AG20443 (cell line): Measurements from ENCODE around the gene LSAMP.
"Not testable (repeated sequence)": the region's sequence is repeated elsewhere in the genome, so short reads cannot be mapped to it uniquely, and the experiment has no call there.

ENCODE experiments used
- DNase-seq: peaks from one replicate; pipeline ENCODE4 v3.0.0; 2012; ENCODE audit warnings: low spot score, mixed read lengths

Gene LSAMP

DNA sequence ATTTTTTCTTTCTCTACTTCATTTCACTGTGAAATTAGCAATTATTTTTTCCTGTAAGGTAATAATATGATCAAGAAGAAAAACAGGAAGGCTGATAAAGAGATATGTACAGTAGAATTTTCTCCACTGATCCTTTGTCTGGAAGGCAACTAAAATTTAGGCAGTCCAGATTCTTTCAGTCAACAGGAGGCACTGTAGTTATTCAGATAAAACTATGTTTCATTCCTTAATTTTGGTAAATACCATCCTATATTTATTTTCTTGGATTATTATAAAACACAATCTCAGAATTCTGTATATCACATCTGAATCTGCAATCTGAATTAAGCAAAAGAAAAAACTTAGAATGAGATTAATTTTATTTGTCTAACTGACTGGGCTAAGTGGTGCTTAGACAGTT, 343.2 kb downstream of the LSAMP start:
- no peak for DNase-seq

- DNase-seq = no peak
Measured at GRCh38 chr3:116097226-116097625, 348.1 kb downstream of the LSAMP start.

DNA sequence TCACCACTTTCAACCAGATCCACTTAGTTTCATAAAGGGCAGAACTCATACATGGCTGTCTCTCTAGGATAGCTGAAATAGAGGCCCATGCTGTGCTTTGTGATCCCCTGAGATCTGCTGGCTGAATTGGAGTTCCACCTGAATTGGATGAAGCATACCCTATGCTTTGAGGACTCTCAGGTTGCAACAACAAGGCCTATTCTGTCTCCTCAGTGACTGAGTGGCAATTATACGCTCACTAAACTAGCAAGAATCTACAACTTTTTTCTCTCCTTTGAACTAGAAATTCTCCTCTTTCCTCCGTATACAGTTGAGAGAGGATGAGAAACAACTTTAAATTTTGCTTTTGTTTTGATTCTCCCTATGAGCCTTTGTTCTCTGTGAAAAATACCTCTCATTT, 348.7 kb downstream of the LSAMP start:
- DNase-seq = no peak

GRCh38 chr3:116093374-116093773, 351.9 kb downstream of the LSAMP start:
- no peak for DNase-seq

DNA sequence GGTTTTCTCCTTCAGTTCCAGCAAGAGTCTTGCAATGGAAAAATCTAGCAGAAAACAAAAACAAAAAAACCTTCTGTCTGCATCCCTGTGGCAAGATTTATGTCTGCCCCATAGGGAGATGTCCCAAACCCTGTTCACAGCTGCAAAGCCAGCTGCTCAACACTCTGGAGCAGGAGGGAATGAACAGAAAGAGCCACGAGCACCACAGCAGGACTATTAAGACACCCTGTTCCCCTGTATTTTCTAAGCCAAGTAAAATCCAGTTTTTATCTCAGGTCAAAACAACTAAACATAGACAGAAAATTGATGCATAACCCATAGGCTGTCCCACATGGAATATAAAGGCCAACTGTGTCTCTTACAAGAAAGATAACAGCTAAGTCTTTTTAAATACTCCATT, 357.9 kb downstream of the LSAMP start:
- DNase-seq = no peak

GRCh38 chr3:116084999-116085791, 360.1 kb downstream of the LSAMP start:
- DNase-seq = no peak

DNA sequence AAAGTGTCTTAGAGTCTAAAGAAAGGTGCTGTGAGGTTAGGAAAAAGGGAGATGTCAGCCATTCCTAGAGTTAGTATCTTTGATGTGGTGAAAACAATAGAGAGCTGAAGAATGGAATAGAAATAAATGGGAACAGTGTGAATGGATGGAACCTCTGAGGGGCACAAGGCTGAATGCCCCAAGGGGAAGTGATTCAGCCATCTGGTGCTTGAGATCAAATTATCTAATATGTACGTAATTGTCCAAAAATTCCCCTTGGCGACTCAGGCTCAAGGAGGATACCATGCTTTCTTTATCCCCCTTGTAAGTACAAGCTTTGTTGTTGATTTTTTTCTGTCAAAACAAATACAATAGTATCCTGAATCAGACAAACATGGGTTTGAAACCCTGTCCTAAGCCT, 361.6 kb downstream of the LSAMP start:
- DNase-seq = no peak

GRCh38 chr3:116078561-116078960, 366.7 kb downstream of the LSAMP start:
- DNase-seq = no peak

DNA sequence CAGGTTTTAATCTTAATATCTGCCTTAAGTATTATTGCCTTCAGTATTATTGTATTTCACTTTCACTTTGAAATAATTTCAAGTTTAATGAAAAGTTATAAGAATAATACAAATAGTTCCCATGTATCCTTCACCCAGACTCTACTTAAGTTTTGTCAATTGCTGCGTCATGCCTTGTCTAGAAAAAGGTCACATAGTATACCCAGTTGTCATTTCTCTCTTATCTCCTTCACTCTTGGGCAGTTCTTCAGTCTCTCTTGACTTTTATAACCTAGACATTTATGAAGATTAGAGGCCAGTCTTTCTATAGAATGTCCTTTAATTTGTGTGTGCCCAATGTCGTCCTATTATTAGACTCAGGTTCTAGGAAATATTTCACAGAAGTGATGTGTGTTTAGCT, 367.7 kb downstream of the LSAMP start:
- DNase-seq = no peak

DNA sequence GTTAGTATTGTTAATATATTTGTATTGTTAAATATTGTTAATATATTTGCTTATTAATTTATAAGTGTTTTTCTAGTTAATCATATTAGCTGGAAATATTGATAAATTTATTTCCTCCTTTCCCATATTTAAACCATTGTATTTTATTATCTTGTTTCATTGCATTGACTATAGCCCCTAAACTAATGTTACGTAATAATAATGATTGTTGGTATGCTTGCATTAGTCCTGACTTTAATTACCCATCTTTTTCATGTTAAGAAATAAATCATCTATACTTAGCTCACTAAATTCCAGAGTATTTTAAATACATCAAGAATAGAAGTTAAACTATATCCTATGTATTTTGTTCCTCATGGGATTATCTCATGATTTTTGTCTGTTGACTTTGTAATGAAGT, 368.2 kb downstream of the LSAMP start:
- no peak for DNase-seq

DNA sequence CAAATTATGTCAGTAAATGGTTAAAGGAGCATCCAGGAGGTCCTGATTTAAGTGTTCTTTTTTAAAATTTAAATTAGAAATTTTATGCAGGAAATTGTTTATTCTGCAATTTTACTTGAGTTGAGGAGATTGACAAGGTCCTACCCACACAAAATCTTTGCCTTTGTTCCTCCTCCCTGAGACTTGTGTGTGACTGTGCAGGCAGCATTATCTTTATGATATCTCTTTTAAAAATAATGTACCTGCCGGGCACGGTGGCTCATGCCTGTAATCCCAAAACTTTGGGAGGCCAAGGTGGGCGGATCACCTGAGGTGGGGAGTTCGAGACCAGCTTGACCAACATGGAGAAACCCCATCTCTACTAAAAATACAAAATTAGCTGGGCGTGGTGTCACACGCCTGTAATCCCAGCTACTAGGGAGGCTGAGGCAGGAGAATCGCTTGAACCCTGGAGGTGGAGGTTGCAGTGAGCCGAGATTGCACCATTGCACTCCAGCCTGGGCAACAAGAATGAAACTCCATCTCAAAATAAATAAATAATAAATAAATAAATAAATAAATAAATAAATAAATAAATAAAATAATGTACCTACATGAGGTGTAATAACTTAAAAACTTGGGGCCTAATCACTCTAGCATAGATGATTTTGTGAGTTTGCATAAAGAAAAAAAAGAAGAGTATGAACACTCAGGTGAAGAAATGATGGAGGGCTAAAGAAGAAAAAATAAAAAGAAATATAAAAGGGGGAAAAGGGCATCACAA, 374.6 kb downstream of the LSAMP start:
- not testable (repeated sequence) for DNase-seq

GRCh38 chr3:116070061-116070460, 375.2 kb downstream of the LSAMP start:
- DNase-seq = no peak

DNA sequence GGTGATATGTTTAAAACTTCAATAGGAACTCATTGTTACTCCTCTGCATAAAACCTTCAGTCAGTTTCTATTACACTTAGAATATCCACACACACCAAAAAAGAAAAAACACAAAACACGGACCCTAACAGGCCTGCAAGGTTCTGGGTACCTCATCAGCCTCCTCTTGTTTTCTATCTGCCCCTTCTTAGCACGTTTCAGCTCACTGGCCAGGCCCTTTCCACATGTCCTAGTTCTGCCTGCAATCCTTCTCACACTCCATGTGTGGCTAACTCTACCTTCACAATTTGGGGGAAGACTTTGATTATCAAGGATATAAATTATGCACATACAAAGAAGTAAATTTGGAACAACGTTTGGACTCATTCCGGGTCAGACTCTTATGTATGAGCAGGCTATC, 376.3 kb downstream of the LSAMP start:
- no peak for DNase-seq

DNA sequence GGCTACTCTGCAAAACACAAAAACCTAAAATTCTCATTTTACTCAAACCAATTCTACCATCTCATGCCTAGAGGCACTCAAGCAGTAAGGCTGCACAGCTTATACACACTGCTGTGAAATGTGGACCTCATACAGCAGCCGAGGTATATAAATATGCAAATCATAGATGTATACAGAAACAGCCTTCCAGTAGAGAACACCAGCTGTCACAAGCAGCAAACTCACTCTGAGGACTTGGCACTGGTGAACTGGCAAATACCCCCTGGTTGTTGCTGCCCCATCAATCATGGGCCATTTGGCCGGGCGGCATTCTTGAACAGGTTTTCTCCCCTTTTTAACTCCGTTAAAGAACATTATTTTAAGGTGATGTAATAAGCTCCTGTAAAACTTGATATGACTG, 378.0 kb downstream of the LSAMP start:
- DNase-seq = no peak

DNA sequence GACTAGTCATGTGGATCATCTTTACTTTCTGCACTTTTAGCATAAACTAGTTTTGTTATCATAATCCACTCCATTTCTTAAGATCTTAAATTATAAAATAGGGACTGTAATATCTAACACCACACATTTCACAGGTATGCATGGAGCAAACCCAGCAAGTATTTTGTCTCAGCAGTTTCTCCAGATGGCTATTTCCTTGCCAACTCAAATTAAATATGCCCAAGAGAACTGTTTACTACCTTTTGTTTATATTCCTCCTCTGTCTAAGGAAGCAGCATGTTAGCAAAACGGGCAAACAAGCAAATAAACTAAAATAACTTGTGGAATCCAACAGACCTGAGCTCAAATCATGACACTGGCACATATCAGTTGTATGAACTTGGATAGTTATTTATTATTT, 379.8 kb downstream of the LSAMP start:
- no peak for DNase-seq

GRCh38 chr3:116064646-116065045, 380.6 kb downstream of the LSAMP start:
- no peak for DNase-seq

DNA sequence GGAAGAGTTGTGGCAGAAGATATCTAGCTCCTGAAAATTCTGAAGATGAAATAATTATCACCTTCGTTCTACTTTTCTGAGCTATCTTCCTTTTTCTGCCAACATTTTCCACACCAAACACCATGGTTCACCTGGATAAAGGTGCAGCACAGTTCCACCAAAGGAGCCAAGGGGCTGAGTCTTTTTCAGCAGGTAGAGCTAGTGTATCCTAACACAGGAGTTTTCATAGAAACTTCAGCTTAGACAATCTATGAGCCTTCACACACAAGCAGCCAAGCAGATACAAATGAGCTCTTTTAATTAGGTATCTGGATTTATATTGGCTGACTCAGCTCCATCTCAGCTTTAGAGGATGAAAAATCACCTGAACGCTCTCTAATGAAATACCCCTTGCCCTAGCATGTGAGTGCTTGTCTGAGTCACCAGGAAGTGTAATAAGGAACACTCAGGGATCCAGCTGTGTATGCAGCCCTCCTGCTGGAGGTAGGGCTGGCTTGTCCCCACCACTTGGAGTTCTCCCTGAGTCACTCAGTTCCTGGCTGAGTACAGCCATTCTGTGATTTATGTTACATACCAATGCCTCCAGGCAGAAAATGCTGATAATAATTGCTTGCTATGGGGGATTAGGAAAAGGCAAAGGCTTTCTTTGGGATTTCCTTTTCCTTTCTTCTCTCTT, 385.7 kb downstream of the LSAMP start:
- DNase-seq = peak; percentile 81

DNA sequence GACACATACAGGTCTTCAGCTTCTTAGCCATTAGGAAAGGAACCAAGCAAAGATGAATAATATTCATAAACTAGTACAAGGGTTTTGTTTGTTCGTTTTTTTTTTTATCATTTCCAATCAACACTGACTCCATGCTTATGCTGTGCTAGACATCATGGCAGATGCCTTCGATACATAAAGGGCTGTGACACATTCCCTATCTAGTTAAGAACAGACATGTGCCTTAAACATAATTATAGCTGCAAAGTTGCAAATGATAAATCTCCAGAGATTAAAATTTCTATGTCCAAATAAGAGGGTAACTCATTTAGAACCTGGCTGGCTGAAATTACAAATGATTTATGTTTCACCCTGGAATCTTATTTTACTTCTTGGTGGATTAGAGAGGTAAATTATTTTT, 386.4 kb downstream of the LSAMP start:
- no peak for DNase-seq

GRCh38 chr3:116057400-116058006, 387.8 kb downstream of the LSAMP start:
- DNase-seq = no peak

GRCh38 chr3:116056280-116056679, 389.0 kb downstream of the LSAMP start:
- DNase-seq = no peak

DNA sequence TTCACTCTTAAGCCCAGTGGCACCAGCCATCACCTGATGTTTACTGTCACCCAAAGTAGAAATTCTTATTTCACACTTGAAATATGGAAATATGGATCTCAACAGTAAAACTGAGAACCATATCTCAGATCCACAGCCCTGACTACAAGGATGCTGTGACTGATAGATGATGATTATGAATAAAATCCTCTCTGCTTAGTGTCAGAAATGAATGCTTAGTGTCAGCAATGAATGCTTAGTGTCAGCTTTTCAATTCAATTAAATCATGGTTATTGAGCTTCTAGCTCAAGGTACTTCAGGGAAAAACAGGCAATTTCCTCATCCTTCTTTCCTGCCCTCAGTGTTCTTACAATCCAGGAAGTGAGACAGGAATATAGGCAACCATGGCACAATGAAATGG, 392.3 kb downstream of the LSAMP start:
- no peak for DNase-seq

DNA sequence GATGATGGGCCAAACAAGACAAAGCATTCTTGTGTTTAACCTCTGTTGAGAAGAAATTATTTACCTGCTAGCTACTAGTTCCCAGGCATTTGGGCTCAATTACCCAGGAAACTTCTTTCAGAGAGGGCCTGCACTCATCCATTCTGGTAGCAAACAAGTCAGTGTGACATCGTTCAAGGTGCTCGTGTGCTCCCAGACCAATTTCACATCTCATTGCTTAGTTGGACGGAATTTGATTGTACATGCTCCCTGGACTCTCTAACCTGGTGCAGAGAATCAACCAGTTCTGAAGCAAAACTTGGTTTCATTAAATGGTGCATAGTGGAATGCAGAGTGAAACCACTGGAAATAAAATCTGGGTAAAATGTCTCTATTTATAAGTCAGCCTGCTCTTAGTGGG, 392.7 kb downstream of the LSAMP start:
- DNase-seq = no peak

DNA sequence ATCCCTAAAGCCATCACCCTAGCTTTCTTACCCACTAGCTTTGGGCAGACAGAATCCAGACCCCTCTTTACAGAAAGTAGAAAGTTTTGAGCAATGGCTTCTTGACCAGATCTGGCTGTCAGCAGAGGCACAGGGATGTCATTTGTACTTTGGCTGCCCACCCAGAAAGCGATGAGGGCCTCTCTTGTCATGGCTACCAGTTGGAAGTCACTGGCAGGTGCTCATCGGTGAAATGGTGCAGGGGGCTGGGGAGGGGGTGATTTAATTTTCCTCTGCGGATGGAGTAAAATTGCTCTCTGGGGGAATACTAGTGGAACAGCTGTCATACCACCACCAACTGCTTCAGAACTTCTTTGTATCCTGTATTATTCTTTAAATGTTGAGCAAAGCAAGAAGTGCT, 393.7 kb downstream of the LSAMP start:
- no peak for DNase-seq
